Measurements from ENCODE around the gene HENMT1. TPM values are rescaled to one million over a fixed set of nuclear protein-coding genes. Genes with fewer than 3 reads are reported as not detected.

The HENMT1 gene
- polyA plus RNA-seq, 1 experiment = 2.2 TPM

DNA sequence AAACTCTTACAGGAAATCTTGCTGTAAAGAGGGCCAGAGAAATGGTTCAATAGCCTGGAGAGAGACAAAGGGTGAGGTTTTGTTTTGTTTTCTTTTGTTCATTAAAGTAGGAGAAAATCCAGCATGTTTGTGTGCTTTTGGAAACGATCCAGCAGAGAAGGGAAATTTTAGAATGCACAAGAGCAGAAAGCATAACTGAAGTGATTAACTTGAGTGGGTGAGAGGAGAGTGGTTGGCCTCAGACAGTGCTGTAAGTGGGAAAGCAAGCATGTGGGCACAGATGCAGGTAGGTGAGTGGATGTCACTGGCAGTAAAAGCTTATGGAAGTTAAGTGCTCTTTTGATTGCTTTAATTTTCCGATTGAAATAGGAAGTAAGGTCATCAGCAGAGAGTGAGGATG is 50.8 kb downstream of the HENMT1 start:
- Histone ChIP-seq H3K36me3 (ENCODE audit: control insufficient read depth, insufficient read depth, low read length) (no peaks in the 10 kb centered on the region), H3K4me3 (ENCODE audit: low read depth, low read length) (no peak overlapping the region), H3K27me3 (ENCODE audit: control insufficient read depth, insufficient read depth, low read length) (no peaks in the 10 kb centered on the region)
- DNase-seq (ENCODE audit: low read depth) = no peak
- ChIA-PET CTCF (no interaction called here), POLR2A (no interaction called here)
- TF ChIP-seq, protein P1, sequence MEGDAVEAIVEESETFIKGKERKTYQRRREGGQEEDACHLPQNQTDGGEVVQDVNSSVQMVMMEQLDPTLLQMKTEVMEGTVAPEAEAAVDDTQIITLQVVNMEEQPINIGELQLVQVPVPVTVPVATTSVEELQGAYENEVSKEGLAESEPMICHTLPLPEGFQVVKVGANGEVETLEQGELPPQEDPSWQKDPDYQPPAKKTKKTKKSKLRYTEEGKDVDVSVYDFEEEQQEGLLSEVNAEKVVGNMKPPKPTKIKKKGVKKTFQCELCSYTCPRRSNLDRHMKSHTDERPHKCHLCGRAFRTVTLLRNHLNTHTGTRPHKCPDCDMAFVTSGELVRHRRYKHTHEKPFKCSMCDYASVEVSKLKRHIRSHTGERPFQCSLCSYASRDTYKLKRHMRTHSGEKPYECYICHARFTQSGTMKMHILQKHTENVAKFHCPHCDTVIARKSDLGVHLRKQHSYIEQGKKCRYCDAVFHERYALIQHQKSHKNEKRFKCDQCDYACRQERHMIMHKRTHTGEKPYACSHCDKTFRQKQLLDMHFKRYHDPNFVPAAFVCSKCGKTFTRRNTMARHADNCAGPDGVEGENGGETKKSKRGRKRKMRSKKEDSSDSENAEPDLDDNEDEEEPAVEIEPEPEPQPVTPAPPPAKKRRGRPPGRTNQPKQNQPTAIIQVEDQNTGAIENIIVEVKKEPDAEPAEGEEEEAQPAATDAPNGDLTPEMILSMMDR (IDR thresholded peaks at IDR 0.05; ENCODE audit: insufficient read depth, low read depth, low read length) = no peak

DNA sequence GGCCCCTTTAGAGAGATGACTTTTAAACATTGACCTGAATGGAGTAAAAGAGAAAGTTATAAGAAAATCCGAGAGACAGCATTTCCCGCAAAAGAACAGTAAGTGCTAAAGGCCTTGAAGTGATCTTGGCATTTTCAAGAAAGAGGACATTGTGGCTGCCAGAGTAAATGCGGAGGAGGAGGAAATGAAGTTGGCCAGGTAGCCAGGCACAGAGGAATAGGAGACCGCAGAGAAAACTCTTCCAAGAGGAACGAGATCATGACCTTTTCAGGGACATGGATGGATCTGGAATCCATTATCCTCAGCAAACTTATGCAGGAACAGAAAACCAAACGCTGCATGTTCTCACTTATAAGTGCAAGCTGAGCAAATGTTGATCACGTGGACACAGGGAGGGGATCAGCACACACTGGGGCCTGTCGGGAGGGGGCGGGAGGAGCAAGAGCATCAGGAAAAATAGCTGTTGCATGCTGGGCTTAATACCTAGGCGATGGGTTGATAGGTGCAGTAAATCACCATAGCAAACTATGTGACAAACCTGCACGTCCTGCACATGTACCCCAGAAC is 51.3 kb downstream of the HENMT1 start:
- ChIA-PET POLR2A (no interaction called here), CTCF (no interaction called here)
- no peaks in the 10 kb centered on the region for H3K27me3 ChIP-seq (ENCODE audit: control insufficient read depth, insufficient read depth, low read length)
- H3K4me3 ChIP-seq (ENCODE audit: low read depth, low read length) = no peak overlapping the region
- no peaks in the 10 kb centered on the region for H3K36me3 ChIP-seq (ENCODE audit: control insufficient read depth, insufficient read depth, low read length)
- DNase-seq (ENCODE audit: low read depth) = no peak
- TF ChIP-seq, protein P1 (IDR thresholded peaks at IDR 0.05; ENCODE audit: insufficient read depth, low read depth, low read length) = no peak

DNA sequence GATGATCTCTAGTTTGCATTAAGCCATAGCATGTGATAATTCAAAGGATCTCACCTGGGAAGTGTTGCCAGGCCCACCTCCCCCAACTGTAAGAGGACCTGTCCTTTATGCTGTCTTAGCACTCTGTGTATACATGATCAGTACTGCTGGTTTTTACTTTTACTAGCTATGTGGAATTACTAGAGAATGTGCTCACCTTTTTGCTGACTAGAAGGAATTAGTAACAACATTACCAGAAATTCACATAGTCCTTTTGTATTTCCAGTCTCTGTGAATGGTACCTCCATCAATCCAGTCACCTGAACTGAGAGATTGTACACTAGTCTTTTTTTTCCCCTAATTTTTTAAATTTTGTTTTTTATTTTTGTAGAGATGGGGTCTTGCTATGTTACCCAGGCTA is 54.4 kb downstream of the HENMT1 start:
- H3K27me3 ChIP-seq (ENCODE audit: control insufficient read depth, insufficient read depth, low read length) = no peaks in the 10 kb centered on the region
- TF ChIP-seq, protein P1 (IDR thresholded peaks at IDR 0.05; ENCODE audit: insufficient read depth, low read depth, low read length) = no peak
- no peak for DNase-seq (ENCODE audit: low read depth)
- H3K4me3 ChIP-seq (ENCODE audit: low read depth, low read length) = no peak overlapping the region
- ChIA-PET CTCF (interaction anchor here (0.9 kb wide), 1 partner anchor 11 kb away, joined by 3 read pairs; no protein-coding TSS in a partner anchor), POLR2A (no interaction called here)
- H3K36me3 ChIP-seq (ENCODE audit: control insufficient read depth, insufficient read depth, low read length) = peaks cover 1% of the 10 kb centered on the region; the same call in 1 of the 2 replicates

DNA sequence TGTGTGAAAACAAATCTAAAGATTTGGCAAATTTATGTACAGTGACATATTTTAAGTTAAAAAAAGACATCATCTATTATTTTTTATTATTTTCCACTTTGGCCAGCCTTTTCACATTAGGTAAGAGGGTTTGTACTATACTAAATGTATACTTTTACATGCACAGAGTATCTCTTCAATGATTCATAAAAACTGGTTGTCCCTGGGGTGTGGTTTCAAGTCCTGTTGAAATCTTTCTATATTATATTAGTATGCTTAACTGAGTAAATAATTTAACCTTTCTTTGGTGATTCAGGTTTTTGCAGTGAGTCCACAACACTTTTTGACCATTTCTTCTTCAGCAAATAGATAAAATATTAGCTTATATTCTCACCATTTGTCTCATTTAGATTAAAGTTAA is 55.3 kb downstream of the HENMT1 start:
- Histone ChIP-seq H3K36me3 (ENCODE audit: control insufficient read depth, insufficient read depth, low read length) (peaks cover 1% of the 10 kb centered on the region; the same call in 1 of the 2 replicates), H3K27me3 (ENCODE audit: control insufficient read depth, insufficient read depth, low read length) (no peaks in the 10 kb centered on the region), H3K4me3 (ENCODE audit: low read depth, low read length) (no peak overlapping the region)
- ChIA-PET CTCF (interaction anchor here (0.6 to 1.6 kb wide), 3 partner anchors 8 to 93 kb away, joined by 3 read pairs; no protein-coding TSS in a partner anchor), POLR2A (no interaction called here)
- TF ChIP-seq, protein P1 (IDR thresholded peaks at IDR 0.05; ENCODE audit: insufficient read depth, low read depth, low read length) = no peak
- DNase-seq (ENCODE audit: low read depth) = no peak

DNA sequence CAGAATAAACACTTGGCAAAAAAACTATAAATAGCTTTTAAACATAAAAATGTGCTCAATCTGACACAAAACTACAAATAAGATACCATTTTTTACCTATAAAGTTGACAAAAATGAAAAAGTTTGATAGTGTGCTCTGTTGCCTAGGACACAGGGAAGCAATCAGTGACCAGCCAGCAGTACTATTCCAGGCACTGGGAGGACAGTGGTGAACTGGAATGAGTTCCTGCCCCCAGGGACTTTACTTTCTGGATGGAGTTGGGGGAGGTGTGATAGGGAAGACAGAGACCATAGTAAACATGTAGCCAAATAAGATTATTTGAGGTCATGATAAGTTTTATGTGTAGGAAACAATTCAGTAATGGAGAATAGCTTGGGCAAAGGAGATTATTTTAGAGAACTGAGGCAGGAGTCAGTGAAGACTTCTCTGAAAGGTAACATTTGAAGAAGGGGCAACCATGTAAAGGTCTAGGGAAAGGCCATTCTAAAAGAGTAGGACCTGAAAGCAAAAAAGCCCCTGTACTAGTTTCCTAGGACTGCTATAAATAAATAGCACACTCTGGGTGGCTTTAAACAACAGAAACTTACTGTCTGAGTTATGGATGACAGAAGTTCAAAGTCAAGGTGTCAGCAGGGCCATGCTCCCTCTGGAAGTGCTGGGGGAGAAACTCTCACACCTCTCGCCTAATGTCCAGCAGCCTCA is 59.0 kb downstream of the HENMT1 start:
- Histone ChIP-seq H3K27me3 (ENCODE audit: control insufficient read depth, insufficient read depth, low read length) (no peaks in the 10 kb centered on the region), H3K4me3 (ENCODE audit: low read depth, low read length) (no peak overlapping the region), H3K36me3 (ENCODE audit: control insufficient read depth, insufficient read depth, low read length) (peaks cover 1% of the 10 kb centered on the region; the same call in 1 of the 2 replicates)
- ChIA-PET CTCF (no interaction called here), POLR2A (no interaction called here)
- no peak for DNase-seq (ENCODE audit: low read depth)
- TF ChIP-seq, protein P1 (IDR thresholded peaks at IDR 0.05; ENCODE audit: insufficient read depth, low read depth, low read length) = no peak

All from BJ (cell line).